Gastrocnemius medialis (tissue), 4 donors: ENCODE results near the gene CCDC178. TPM values are rescaled to one million over a fixed set of nuclear protein-coding genes. Genes with fewer than 3 reads are reported as not detected.

Source experiments
- ATAC-seq, 2 donors: fragments of 150-250 bp; one replicate each; pipeline ENCODE4 v1.9.1; 2016
- DNase-seq, 2 donors: peaks; one replicate each; pipeline ENCODE4 v3.0.0-alpha.2; 2019
- H3K27ac ChIP-seq, 4 donors: fragments of 200-600 bp; sonication (generic); 1 replicate in 1 of 4; 2 replicates in 3 of 4; pipeline ENCODE4 v1.5.1; 2016 to 2018; ENCODE audit warnings: mild to moderate bottlenecking in 2 of 4, moderate library complexity in 1 of 4
- H3K27me3 ChIP-seq, 3 donors: fragments of 200-600 bp; sonication (generic) in 2 of 3; 1 replicate in 1 of 3; 2 replicates in 2 of 3; pipeline versions ENCODE4 v1.5.1 to v1.6.0; 2016 to 2019; ENCODE audit warnings: mild to moderate bottlenecking in 1 of 3, moderate library complexity in 1 of 3
- H3K36me3 ChIP-seq, 2 donors: fragments of 200-600 bp; sonication (generic) in 1 of 2; one replicate each; pipeline ENCODE4 v1.5.1; 2017 to 2018
- H3K4me1 ChIP-seq, 2 donors: fragments of 200-600 bp; sonication (generic) in 1 of 2; one replicate each; pipeline ENCODE4 v1.5.1; 2016 to 2017; ENCODE audit warnings: mild to moderate bottlenecking in 2 of 2
- H3K4me3 ChIP-seq, 4 donors: fragments of 200-600 bp; sonication (generic) in 3 of 4; 1 replicate in 1 of 4; 2 replicates in 3 of 4; pipeline ENCODE4 v1.5.1; 2016 to 2019; ENCODE audit warnings: mild to moderate bottlenecking in 2 of 4
- H3K9me3 ChIP-seq, 3 donors: fragments of 200-600 bp; sonication (generic) in 2 of 3; 1 replicate in 1 of 3; 2 replicates in 2 of 3; pipeline ENCODE4 v1.5.1; 2016 to 2019
- POLR2A ChIP-seq, 2 donors: fragments of 450-650 bp; IDR thresholded peaks; one replicate each; pipeline ENCODE4 v1.6.1; 2017; ENCODE audit warnings: antibody characterized with exemption in 2 of 2, mild to moderate bottlenecking in 2 of 2, moderate library complexity in 2 of 2
- in situ Hi-C, 4 donors: fragments of 200-750 bp; cut with MboI; loops; one replicate each; pipeline versions ENCODE4 v1.15.0 to v1.8.0; 2017; ENCODE audit warnings: low sequenced_read_pairs in 4 of 4
- intact Hi-C: fragments of 100-400 bp; cut with DNase I; formaldehyde crosslinking; loops from one replicate; pipeline ENCODE4 v1.15.1; 2023; ENCODE audit warnings: low total_unique reads
- total RNA-seq, 4 donors: library from RNA; depleted of rRNA; stranded (reverse); fragments of >200 nt; gene quantifications; one replicate each; pipeline versions ENCODE4 v1.1.0 to v1.2.3, GENCODE V29; 2016
- TF ChIP-seq, protein P1 (sequence below), 5 experiments: fragments of 450-650 bp in 3 of 5; fragments of 200-600 bp in 2 of 5; sonication (generic) in 2 of 5; IDR thresholded peaks in 4 of 5; conservative IDR thresholded peaks in 1 of 5; 1 replicate in 4 of 5; 2 replicates in 1 of 5; pipeline ENCODE4 v1.5.1; 2016 to 2019; ENCODE audit warnings: antibody characterized with exemption in 5 of 5, mild to moderate bottlenecking in 3 of 5, moderate library complexity in 3 of 5

The CCDC178 gene
- total RNA-seq, 4 donors from 2014 or later: 0.35 TPM; not detected in 3

DNA sequence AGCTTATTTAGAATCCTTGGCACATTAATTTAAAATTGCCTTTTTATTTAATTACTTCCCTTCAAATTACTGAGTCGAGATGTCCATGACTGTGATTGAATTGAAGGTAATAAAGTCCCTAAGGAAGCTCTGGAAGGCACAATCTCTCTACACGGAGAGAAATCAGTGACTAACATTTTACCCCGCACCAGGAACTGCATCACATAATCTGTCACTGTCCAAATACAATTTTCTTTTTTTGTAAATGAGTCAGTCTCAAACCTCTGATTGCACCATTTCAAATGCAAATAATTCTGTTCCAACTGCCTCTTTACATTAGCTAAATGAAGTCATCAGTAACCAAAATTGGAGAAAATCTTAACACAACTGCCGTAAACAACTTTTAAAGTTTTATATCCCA, 311.9 kb downstream of the CCDC178 start:
- H3K27me3 ChIP-seq: no peaks in the 10 kb centered on the region
- no peaks in the 10 kb centered on the region for H3K4me1 ChIP-seq
- DNase-seq (no peak), ATAC-seq (no peak)
- no peak for TF ChIP-seq POLR2A (IDR thresholded peaks at IDR 0.05)
- TF ChIP-seq, protein P1, sequence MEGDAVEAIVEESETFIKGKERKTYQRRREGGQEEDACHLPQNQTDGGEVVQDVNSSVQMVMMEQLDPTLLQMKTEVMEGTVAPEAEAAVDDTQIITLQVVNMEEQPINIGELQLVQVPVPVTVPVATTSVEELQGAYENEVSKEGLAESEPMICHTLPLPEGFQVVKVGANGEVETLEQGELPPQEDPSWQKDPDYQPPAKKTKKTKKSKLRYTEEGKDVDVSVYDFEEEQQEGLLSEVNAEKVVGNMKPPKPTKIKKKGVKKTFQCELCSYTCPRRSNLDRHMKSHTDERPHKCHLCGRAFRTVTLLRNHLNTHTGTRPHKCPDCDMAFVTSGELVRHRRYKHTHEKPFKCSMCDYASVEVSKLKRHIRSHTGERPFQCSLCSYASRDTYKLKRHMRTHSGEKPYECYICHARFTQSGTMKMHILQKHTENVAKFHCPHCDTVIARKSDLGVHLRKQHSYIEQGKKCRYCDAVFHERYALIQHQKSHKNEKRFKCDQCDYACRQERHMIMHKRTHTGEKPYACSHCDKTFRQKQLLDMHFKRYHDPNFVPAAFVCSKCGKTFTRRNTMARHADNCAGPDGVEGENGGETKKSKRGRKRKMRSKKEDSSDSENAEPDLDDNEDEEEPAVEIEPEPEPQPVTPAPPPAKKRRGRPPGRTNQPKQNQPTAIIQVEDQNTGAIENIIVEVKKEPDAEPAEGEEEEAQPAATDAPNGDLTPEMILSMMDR (IDR thresholded peaks at IDR 0.05 in 4 of 5, conservative IDR thresholded peaks at IDR 0.05 in 1 of 5): no peak
- no peak overlapping the region for H3K27ac ChIP-seq
- H3K9me3 ChIP-seq: no peaks in the 10 kb centered on the region
- H3K36me3 ChIP-seq: no peaks in the 10 kb centered on the region
- H3K4me3 ChIP-seq: no peak overlapping the region
- intact Hi-C loops: no loop called here
- in situ Hi-C loops: no loop called here

DNA sequence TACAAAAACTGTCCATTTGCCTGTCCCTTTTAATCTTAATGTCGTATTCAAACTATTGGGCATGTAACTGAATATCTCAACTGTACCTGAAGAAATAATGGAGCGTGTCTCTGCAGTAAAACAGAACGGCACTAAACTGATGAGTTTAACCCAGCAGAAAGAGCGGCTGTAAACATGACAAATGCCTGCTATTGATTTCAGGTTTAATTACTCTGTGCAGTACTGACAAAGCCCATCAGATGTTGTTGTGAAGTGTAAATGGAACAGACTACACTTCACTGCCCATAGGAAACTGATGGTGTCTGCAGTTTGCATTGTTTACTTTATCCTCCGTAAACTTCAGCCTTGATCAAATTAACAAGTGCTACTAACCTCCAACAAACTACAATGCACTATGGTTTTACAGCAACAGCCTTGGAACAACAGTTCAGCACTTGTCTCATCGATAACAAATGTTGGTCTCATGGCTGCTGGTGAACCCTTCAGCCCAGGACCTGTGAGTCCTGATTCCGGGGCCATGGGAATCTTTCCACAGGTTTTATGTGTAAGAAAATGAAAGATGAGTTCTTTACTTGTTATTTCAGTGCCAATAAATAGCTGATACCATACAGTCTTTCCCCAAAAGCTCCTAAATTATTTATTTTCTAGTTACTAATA, 316.5 kb downstream of the CCDC178 start:
- H3K4me1 ChIP-seq: no peaks in the 10 kb centered on the region
- no peaks in the 10 kb centered on the region for H3K9me3 ChIP-seq
- no peak overlapping the region for H3K27ac ChIP-seq
- no peak for ATAC-seq
- TF ChIP-seq POLR2A (IDR thresholded peaks at IDR 0.05): no peak
- TF ChIP-seq, protein P1 (IDR thresholded peaks at IDR 0.05 in 4 of 5, conservative IDR thresholded peaks at IDR 0.05 in 1 of 5): no peak
- H3K4me3 ChIP-seq: no peak overlapping the region
- no peaks in the 10 kb centered on the region for H3K27me3 ChIP-seq
- in situ Hi-C loops: no loop called here
- no peaks in the 10 kb centered on the region for H3K36me3 ChIP-seq
- intact Hi-C loops: no loop called here
- DNase-seq: no peak

DNA sequence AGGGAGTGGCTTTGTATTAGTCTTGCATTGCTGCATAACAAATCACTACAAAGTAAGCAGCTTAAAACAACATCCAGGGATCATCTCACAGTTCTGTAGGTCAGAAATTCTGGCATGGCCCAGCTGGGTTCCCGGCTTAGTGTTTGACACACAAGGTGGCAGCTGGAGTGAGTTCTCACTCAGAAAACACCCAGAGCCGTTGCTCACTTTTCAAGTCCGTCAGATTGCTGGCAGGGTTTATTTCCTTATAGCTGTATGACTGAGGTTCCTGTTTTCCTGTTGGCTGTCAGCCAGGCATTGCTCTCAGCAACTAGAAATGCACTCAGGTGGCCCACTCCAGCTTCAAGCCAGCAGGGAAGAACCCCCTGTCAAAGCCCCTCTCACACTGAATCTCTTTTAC, 324.1 kb downstream of the CCDC178 start:
- no peak for TF ChIP-seq POLR2A (IDR thresholded peaks at IDR 0.05)
- TF ChIP-seq, protein P1 (IDR thresholded peaks at IDR 0.05 in 4 of 5, conservative IDR thresholded peaks at IDR 0.05 in 1 of 5): no peak
- H3K27me3 ChIP-seq: no peaks in the 10 kb centered on the region
- intact Hi-C loops: no loop called here
- no peaks in the 10 kb centered on the region for H3K9me3 ChIP-seq
- DNase-seq (no peak), ATAC-seq (no peak)
- in situ Hi-C loops: no loop called here
- H3K4me3 ChIP-seq: no peak overlapping the region
- H3K36me3 ChIP-seq: no peaks in the 10 kb centered on the region
- no peaks in the 10 kb centered on the region for H3K4me1 ChIP-seq
- H3K27ac ChIP-seq: no peak overlapping the region

DNA sequence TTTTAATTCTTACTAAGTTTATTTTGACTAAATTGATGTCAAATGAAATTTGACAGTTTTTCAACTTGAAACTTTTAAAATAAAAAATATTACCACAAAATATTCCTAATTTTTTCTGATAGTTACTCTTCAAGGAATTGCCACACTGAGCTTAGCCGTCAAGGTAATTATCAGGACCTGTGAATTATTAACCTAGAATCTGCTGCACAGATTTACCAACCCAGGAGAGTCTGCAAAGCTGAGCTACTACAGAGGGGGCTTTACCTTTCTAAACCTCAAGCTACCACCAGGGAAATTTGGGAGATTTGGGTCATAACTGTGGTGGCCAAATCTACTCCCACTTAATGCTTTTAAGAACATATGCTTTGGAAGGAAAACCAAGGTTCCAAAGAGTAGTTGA, 324.6 kb downstream of the CCDC178 start:
- no peaks in the 10 kb centered on the region for H3K4me1 ChIP-seq
- ATAC-seq (no peak), DNase-seq (no peak)
- no peak overlapping the region for H3K4me3 ChIP-seq
- intact Hi-C loops: no loop called here
- in situ Hi-C loops: no loop called here
- no peaks in the 10 kb centered on the region for H3K36me3 ChIP-seq
- no peaks in the 10 kb centered on the region for H3K9me3 ChIP-seq
- H3K27me3 ChIP-seq: no peaks in the 10 kb centered on the region
- H3K27ac ChIP-seq: no peak overlapping the region
- TF ChIP-seq POLR2A (IDR thresholded peaks at IDR 0.05): no peak
- TF ChIP-seq, protein P1 (IDR thresholded peaks at IDR 0.05 in 4 of 5, conservative IDR thresholded peaks at IDR 0.05 in 1 of 5): no peak

DNA sequence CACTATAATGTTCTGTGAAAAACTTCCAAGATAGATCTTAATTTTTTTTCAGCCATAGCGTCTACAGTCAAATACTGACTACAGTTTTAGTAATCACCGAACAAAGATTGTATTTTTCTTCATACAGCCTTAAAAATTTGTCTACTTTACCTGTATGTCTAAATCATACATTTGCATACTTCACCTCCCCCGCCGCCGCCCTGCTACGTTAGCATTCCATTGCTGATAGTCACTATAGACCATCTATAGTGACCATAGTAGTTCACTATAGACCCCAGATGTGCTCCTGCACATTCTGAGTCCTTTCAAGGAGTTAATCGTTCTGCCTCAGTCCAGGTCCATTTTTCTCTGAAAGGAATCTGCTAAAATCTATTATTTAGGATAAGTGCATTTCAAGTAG, 325.0 kb downstream of the CCDC178 start:
- no peak overlapping the region for H3K4me3 ChIP-seq
- ATAC-seq: no peak
- no peak for TF ChIP-seq POLR2A (IDR thresholded peaks at IDR 0.05)
- TF ChIP-seq, protein P1 (IDR thresholded peaks at IDR 0.05 in 4 of 5, conservative IDR thresholded peaks at IDR 0.05 in 1 of 5): no peak
- intact Hi-C loops: no loop called here
- H3K36me3 ChIP-seq: no peaks in the 10 kb centered on the region
- no peak for DNase-seq
- no peak overlapping the region for H3K27ac ChIP-seq
- H3K27me3 ChIP-seq: no peaks in the 10 kb centered on the region
- in situ Hi-C loops: no loop called here
- H3K9me3 ChIP-seq: no peaks in the 10 kb centered on the region
- no peaks in the 10 kb centered on the region for H3K4me1 ChIP-seq
